ENCODE data around the gene KDM5B.
"Not testable (repeated sequence)": the region's sequence is repeated elsewhere in the genome, so short reads cannot be mapped to it uniquely, and the experiment has no call there.

Gene KDM5B

GRCh38 chr1:202807926-202808757, at the start of gene KDM5B:
Gene KDM5B, minus strand, starts transcription at chr1:202808421. Its CDS starts 116 bp downstream, at chr1:202808305.
- peak in 1 of 2 donors; percentile 34 for DNase-seq (ENCODE audit: low read depth in 2 of 2)

DNA sequence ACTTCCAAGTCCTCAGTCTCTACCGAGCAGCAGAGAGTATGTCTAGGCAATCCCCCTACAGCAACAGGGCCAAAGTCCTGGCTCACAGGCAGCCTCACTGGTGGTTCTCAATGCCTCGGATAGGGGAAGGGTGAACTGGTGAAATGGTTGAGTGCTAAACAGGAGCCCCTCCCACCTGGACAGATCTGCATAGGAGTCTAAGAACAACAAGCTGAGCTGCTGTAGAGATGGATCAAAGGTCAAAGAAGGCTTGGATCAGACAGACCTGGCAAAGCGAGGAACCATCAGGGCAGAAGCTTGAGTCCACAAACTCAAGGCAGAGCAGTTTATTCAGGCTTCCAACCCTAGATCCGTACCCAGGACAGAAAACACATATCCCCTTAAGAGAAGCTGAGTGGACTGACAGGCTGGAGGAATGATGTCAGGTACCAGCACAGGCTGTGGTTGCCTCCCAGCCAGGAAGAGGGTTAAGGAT, 49.0 kb upstream of the KDM5B start:
- DNase-seq (ENCODE audit: low read depth in 2 of 2), result no peak

GRCh38 chr1:202856014-202856413, 47.8 kb upstream of the KDM5B start:
- no peak for DNase-seq (ENCODE audit: low read depth in 2 of 2)

DNA sequence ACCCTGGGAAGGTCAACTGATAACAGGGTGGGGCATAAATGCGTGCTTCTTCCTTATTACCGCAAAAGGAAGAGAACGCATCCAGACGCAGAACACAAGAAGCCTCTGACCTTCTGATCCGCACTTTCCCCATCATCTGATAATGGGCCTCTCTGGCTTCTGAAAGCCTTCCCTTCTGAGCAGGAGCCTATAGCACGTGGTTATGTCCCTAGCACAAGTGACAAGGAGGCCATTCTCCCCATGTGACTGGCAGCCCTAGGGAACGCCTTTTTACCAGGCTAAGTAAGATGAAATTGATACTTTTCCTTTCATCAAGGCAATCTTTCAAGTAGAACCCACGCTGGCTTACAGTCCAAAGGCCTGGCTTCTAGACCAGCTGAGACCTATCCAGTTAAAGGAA, 46.6 kb upstream of the KDM5B start:
- DNase-seq (ENCODE audit: low read depth in 2 of 2), result no peak

- no peak for DNase-seq (ENCODE audit: low read depth in 2 of 2)
Measured at GRCh38 chr1:202852163-202852904, 44.1 kb upstream of the KDM5B start.

- no peak for DNase-seq (ENCODE audit: low read depth in 2 of 2)
Measured at GRCh38 chr1:202850593-202851362, 42.6 kb upstream of the KDM5B start.

DNA sequence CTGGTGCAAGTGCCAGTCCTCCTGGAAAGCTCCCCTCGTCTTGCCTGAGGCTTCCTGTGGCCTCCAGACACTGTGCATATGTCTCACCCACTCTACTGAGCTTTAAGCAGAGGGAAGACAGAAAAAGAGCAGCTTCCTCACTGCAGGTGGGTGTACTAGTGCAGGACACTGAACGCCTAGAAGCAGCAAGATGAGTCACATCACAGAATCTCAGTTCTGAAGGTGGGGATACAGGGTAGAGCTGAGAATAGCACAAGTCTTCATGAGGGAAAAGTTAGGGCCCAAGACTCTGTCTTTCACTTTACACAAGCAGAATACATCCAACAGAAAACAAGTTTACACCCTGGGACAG, 39.9 kb upstream of the KDM5B start:
- DNase-seq (ENCODE audit: low read depth in 2 of 2), result no peak

GRCh38 chr1:202844935-202845334, 36.7 kb upstream of the KDM5B start:
- DNase-seq (ENCODE audit: low read depth in 2 of 2), result no peak

GRCh38 chr1:202844259-202844658, 36.0 kb upstream of the KDM5B start:
- no peak for DNase-seq (ENCODE audit: low read depth in 2 of 2)

- no peak for DNase-seq (ENCODE audit: low read depth in 2 of 2)
Measured at GRCh38 chr1:202843081-202843480, 34.9 kb upstream of the KDM5B start.

GRCh38 chr1:202837746-202838262, 29.6 kb upstream of the KDM5B start:
- no peak for DNase-seq (ENCODE audit: low read depth in 2 of 2)

- DNase-seq (ENCODE audit: low read depth in 2 of 2), result no peak
Measured at GRCh38 chr1:202836623-202837403, 28.6 kb upstream of the KDM5B start.

DNA sequence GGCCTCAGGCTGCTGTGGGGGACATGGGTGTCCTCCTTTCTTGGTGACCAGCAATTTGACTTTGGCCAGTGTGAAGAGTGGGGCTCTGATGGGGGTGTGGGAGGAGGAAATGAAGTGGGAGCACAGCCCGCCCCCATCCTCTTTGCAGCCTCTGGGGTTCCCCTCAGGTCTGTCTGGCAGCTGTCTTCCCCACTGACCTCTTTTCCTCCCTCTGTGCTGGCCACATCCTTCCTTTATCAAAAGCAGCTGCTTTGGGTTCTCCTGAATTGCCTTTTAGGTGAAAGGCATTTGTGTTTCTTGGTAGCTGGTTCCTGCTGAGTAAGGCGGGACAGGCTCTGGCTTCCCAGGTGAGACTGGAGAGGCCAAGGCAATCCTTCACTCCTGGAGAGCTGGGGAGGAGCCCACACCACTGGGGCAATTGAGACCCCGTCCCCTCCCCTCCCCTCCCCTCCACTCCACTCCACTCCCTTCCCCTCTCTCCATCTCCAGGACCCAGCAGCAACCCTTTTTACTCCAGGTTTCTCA, 27.4 kb upstream of the KDM5B start:
- no peak for DNase-seq (ENCODE audit: low read depth in 2 of 2)

DNA sequence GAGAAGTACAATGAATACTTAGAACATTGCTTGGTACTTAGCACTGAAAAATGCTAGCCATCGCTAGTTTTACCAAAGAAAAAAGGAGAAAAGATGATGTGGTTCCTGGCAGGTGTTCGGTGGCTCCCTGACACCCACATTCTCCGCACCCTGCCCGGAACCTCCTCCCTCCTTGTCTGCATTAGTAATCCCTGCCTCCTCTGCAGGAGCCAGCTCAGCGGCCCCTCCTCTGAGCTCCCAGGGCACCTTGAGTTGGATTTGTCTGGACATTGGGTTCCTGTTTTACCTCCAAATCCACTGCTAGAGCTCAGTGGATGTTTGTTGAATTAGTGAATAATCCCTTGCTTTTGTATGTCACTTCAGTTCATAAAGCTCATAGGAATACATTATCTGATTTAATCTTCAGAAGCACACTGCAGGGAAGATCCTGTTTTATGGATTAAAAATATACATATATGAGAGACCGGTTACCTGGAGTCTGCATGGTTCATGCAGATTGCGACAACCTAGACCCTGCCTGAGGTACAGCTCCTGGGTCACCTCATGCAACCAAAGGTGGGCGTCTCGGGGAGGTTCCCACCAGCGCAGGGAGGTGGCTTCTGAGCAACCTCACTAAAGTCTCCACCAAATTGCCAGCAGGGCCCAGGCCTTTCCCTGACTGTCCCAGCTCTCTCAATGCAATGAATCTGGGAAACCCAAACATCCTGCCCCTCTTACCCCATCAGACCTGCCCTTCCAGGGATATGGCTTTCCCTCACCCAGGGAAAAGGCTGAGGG, 26.7 kb upstream of the KDM5B start:
- DNase-seq (ENCODE audit: low read depth in 2 of 2), result no peak

DNA sequence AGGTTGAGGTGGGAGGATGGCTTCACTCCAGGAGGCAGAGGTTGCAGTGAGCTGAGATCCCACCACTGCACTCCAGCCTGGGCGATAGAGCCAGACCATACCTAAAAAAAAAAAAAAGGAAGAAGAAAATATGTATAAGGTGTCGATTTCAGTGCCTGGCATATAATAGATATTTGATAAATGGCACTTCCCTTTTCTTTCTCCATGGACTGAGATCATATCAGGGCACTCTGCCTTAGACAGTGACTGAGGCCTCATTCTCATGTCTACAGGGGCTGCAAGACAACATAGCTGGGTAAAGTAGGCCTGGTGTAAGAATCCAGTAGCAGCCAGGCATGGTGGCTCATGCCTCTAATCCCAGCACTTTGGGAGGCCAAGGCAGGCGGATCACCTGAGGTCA, 23.7 kb upstream of the KDM5B start:
- DNase-seq (ENCODE audit: low read depth in 2 of 2), result no peak

GRCh38 chr1:202829223-202829622, 21.0 kb upstream of the KDM5B start:
- DNase-seq (ENCODE audit: low read depth in 2 of 2), result not testable (repeated sequence)

GRCh38 chr1:202825748-202826147, 17.5 kb upstream of the KDM5B start:
- DNase-seq (ENCODE audit: low read depth in 2 of 2), result no peak

GRCh38 chr1:202821467-202821866, 13.2 kb upstream of the KDM5B start:
- no peak for DNase-seq (ENCODE audit: low read depth in 2 of 2)

GRCh38 chr1:202818819-202819218, 10.6 kb upstream of the KDM5B start:
- DNase-seq (ENCODE audit: low read depth in 2 of 2), result no peak

DNA sequence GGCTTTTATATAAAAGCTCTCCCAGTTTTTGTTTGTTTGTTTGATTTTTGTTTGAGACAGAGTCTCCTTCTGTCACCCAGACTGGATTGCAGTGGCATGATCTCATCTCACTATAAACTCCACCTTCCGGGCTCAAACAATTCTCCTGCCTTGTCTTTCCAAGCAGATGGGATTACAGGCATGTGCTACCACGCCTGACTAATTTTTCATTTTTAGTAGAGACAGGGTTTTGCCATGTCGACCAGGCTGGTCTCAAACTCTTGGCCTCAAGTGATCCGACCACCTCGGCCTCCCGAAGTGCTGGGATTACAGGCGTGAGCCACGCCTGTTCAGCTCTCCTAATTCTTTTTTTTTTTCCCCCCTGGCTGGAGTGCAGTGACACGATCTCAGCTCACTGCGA, 6.9 kb upstream of the KDM5B start:
- DNase-seq (ENCODE audit: low read depth in 2 of 2), result no peak

Measured in stimulated activated CD8-positive, alpha-beta memory T cell treated with anti-CD3 and anti-CD28 coated beads, Interleukin-7, amount 100 ng/mL, for 1 hour (primary cell).